H54 (cell line): ENCODE data around the gene PCBP1.
"Not testable (repeated sequence)": the region's sequence is repeated elsewhere in the genome, so short reads cannot be mapped to it uniquely, and the experiment has no call there.

ENCODE experiments used
- DNase-seq: peaks from one replicate; pipeline ENCODE4 v3.0.0; 2011; ENCODE audit warnings: low spot score, mixed read lengths; ENCODE audit not compliant: insufficient read length
- FAIRE-seq: peaks from 3 replicates; lab custom pipeline; 2011; peaks lifted over from hg19 to GRCh38; lab: Jason Lieb, UNC
- POLR2A ChIP-seq: IDR thresholded peaks from 2 replicates; pipeline ENCODE4 v1.6.1; 2011; ENCODE audit warnings: low read depth, mild to moderate bottlenecking, low read length

Gene PCBP1

DNA sequence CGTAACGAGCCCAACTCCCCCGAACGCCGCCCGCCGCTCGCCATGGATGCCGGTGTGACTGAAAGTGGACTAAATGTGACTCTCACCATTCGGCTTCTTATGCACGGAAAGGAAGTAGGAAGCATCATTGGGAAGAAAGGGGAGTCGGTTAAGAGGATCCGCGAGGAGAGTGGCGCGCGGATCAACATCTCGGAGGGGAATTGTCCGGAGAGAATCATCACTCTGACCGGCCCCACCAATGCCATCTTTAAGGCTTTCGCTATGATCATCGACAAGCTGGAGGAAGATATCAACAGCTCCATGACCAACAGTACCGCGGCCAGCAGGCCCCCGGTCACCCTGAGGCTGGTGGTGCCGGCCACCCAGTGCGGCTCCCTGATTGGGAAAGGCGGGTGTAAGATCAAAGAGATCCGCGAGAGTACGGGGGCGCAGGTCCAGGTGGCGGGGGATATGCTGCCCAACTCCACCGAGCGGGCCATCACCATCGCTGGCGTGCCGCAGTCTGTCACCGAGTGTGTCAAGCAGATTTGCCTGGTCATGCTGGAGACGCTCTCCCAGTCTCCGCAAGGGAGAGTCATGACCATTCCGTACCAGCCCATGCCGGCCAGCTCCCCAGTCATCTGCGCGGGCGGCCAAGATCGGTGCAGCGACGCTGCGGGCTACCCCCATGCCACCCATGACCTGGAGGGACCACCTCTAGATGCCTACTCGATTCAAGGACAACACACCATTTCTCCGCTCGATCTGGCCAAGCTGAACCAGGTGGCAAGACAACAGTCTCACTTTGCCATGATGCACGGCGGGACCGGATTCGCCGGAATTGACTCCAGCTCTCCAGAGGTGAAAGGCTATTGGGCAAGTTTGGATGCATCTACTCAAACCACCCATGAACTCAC, 673 bp downstream of the PCBP1 start:
- DNase-seq: no peak
- peak; percentile 12 for TF ChIP-seq POLR2A
- no peak for FAIRE-seq

DNA sequence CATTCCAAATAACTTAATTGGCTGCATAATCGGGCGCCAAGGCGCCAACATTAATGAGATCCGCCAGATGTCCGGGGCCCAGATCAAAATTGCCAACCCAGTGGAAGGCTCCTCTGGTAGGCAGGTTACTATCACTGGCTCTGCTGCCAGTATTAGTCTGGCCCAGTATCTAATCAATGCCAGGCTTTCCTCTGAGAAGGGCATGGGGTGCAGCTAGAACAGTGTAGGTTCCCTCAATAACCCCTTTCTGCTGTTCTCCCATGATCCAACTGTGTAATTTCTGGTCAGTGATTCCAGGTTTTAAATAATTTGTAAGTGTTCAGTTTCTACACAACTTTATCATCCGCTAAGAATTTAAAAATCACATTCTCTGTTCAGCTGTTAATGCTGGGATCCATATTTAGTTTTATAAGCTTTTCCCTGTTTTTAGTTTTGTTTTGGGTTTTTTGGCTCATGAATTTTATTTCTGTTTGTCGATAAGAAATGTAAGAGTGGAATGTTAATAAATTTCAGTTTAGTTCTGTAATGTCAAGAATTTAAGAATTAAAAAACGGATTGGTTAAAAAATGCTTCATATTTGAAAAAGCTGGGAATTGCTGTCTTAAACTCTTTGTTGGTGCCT, 1.4 kb downstream of the PCBP1 start:
- DNase-seq (no peak), FAIRE-seq (no peak)
- TF ChIP-seq POLR2A: no peak

DNA sequence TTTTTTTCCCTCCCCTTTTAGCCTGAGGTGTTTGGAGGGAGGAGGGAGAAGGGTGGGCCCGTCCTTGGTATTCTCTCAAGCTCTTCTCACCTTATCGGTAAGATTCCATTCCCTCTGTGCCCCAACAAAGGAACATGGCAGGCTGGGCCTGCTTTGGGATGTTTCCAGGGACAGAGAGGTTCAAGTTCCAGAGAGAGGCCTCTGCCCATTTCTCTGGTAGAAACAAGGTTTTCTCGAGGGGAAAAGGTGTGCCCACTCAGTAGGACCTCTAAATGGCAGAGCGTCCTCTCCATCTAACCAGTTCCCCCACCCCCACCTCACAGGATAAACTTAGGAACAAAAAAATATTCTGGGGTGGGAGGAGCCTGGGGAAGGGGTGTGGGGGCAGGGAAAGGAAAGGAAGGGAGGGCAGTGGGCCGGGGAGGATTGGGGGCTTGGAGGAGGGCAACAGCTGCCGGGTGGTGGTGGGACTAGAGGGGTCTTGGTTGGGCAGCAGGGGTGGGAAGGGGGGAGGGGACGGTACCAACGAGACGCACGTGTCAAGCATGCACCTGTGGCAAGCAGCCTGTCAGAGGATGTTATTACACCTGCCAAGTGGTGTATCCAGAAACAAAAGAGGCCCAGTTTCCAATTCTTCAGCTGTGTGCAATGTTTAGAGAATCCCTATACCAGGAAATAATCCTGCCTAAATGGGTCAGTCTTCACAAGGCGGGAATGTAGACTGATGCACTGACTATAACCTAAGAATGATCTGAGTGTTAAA, 2.1 kb downstream of the PCBP1 start:
- FAIRE-seq (no peak), DNase-seq (no peak)
- TF ChIP-seq POLR2A: no peak

DNA sequence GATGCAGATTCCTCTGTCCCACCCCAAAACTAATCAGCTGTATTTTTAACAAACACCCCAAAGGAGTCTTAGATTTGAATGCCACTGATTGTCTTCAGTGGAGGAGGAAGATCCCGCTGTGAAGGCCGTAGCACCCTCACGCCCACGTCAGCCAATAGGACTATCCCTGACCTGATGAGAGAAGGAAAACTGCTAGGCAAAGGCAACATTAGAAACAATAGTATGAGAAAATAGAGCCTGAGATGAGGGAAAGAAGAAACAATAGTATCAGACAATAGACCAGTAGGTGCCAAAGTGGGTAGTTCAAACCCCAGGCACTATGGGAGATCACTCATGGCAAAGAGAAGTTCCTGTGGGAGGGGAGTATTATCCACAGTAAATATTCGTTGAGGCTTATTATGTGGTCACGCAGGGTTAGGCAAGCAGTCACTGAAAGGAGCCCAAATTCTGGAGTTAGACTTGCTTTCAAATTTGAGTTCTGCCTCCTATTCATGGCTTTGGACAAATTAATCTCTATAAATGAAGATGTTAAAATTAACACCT, 2.8 kb downstream of the PCBP1 start:
- DNase-seq (no peak), FAIRE-seq (no peak)
- no peak for TF ChIP-seq POLR2A

DNA sequence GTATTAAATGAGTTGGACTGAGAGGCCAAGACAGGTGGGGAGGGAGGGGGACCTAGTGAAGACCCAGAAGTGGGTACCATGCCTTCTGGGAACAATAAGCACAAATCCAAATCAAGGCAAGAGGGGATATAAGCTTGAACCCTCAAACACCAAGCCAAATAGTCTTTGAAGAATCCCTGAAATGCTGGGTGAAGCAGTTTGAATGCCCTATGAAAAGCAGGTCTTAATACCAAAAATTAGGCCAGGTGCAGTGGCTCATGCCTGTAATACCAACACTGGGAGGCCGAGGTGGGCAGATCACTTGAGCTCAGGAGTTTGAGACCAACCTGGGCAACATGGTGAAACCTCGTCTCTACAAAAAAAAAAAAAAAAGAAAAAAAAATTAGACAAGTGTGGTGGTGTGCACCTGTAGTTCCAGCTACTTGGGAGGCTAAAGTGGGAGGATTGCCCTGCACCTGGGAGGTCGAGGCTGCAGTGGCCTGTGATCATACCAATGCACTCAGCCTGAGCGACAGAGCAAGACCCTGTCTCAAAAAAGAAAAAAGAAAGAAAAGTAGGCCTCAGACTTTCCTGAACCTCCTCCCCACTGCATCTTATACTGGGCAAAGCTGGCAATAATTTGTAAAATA, 3.5 kb downstream of the PCBP1 start:
- no peak for TF ChIP-seq POLR2A
- no peak for DNase-seq
- no peak for FAIRE-seq

DNA sequence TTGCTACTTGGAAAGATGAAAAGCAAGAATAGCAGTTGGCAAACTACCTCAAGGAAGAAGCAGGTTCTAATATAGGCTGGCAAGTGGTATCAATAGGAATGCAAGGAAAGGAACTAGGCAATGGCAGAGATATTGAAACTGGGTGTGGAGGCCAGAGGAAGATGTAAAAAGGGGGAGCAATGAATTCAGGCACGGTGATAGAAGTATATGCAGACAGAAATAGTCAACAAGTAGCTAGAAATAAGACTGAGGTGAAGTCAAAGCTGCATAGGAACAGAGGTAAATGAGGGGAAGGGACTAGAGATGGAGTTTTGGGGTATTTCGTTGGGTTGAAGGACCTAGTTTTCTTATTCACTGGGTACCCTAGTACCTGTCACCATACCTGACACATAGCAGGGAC, 4.1 kb downstream of the PCBP1 start:
- DNase-seq (no peak), FAIRE-seq (no peak)
- TF ChIP-seq POLR2A: no peak

DNA sequence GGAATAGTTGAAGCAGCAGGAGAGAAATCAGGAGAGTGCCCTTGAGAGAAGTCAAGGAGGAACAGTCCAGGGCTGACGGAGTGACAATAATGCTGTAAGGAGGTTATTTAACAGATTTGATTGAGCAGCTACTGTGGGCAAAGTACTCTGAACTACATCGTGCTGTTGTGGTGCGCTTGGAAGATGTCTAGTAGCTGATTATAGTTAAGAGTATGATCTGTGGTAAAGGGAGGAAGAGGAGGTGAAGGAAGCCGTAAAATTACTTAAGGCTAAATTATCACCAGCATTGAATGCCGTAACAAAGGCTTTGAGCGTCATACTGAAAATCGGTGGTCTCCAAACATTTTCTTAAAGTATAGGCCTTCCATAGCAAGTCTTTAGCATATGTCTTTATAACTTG, 4.5 kb downstream of the PCBP1 start:
- no peak for TF ChIP-seq POLR2A
- DNase-seq (no peak), FAIRE-seq (no peak)

DNA sequence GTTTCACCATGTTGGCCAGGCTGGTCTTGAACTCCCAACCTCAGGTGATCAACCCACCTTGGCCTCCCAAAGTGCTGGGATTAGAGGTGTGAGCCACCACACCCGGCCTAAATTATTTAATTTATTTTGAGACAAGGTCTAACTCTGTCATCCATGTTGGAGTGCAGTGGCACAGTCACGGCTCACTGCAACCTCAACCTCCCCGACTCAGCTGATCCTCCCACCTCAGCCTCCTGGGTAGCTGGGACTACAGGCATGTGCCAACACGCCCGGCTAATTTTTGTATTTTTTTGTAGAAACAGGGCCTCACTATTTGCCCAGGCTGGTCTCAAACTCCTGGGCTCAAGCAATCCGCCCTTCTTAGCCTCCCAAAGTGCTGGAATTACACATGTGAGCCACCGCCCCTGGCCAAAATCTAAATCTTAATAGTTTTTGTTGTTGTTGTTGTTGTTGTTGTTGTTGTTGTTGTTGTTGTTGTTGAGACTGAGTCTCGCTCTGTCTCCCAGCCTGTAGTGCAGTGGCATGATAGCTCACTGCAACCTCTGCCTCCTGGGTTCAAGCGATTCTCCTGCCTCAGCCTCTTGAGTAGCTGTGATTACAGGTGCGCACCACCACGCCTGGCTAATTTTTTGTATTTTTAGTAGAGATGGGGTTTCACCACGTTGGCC, 5.4 kb downstream of the PCBP1 start:
- DNase-seq, FAIRE-seq: not testable (repeated sequence)

DNA sequence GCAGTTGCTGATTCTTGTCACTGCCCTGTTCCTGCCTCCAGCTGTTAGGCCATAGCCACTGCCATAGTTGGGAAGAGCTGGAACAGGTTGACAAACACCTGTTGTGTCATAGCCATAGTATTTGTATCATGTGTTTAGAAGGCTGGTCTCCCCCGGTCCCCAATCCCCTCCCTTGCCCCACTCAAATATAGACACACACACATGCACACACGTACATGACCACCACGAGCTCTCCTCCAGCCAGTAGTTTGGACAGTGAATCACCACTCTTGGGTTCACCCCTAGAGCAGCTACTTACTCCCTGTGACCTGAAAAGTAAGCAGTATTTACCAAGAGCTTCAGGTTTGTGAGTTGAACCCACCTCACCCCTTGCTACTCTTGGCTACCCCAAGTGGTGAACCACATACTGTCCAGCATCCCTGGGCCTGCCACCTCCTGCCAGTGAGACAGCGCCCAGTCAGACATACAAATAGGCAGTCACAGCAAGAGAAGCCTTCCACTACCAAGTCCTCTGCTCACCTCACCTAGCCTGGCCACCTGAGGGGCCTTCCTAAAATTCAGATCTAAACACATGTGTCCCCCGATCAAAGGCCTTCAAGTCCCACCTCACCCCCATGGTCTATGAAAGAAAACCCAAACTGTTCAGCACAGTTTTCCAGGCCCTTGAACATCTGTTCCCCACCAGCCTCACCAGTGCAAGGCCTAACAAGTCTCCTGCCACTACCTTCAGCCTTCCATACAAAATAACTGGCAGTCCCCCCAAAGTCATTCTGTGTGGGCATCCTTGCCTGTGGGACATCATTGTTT, 7.1 kb downstream of the PCBP1 start:
- no peak for TF ChIP-seq POLR2A
- DNase-seq: no peak
- FAIRE-seq: no peak

DNA sequence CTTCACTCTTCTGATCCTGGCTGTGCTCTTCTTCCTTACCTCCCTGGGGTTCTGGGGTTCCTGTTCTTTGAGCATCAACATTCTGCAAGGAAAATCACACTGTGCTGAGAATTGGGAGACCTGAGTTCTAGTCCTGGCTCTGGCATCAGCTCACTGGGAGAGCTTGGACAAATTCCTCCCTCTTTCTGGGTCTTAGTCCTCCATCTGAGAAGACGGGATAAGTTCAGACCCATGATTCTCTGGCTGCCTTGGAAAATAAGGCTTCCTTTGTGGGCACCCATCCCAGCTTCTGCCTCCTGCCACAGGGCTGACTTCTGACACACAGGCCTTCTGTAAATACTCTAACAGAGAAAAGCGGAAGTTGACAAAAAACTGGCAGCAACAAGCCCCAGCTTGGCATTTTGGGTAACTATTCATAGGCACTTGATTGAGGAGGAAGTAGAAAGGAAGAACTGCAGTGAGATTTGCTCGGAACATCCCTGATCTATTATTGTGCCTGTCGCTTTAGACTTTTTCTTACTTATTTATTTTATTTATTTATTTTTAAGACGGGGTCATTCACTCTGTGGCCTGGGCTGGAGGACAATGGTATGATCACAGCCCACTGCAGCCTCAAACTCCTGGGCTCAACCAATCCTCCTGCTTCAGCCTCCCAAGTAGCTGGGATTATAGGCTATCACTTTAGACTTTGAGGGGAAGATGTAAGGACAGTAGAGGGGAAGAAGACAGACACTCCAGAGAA, 7.9 kb downstream of the PCBP1 start:
- DNase-seq (no peak), FAIRE-seq (no peak)
- TF ChIP-seq POLR2A: no peak

DNA sequence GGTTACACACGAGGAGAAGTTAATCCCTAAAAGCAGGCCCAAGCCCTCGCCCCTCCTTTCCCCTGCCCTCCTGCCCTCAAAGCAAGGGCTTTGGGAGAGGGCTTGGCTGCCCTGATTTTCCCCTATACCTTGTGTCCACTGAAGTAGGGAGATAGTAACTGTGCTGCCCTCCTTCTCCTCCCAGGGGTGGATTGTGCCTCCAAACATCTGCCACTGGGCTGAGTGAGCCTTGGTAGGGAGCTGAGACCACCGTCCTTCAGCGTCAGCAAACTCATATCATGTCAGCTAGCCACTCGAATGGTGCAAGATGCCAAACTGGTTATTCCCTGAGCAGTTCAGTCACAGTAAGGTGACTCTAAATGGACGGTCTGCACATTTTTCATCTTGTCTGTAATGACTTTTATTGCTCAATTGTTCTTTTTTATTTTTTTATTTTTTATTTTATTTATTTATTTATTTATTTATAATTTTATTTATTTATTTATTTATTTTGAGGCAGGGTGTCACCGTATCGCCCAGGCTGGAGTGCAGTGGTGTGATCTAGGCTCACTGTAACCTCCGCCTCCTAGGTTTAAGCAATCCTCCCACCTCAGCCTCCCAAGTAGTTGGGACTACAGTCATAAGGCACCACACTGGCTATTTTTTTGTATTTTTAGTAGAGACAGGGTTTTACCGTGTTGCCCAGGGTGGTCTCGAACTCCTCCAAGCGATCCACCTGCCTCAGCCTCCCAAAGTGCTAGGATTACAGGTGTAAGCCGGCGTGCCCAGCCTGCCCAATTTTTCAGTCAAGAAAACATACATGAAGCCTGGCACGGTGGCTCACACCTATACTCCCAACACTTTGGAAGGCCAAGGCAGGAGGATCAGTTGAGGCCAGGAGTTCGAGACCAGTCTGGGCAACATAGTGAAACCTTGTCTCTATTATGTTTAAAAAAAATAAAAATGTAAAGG, 8.7 kb downstream of the PCBP1 start:
- TF ChIP-seq POLR2A: no peak
- DNase-seq: no peak
- FAIRE-seq: no peak
